HG03135 (cell line): ENCODE data around the gene IFNGR1.

ENCODE experiments used
- ATAC-seq: cut with Tn5 transposase; IDR thresholded peaks from one replicate; pipeline ENCODE4 v1.9.1; 2021; ENCODE audit warnings: mild to moderate bottlenecking, moderate library complexity; ENCODE audit not compliant: unreplicated experiment

Gene IFNGR1

DNA sequence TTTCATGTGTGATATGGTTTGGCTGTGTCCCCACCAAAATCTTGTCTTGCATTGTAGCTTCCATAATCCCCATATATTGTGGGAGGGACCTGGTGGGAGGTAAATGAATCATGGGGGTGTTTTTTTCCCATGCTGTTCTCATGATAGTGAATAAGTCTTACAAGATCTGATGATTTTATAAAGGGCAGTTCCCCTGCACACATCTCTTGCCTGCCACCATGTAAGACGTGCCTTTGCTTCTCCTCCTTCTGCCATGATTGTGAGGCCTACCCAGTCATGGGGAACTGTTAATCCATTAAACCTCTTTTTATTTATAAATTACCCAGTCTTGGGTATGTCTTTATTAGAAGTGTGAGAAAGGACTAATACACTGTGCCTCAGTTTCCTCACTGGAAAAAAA, 41.6 kb downstream of the IFNGR1 start:
- ATAC-seq, result no peak

DNA sequence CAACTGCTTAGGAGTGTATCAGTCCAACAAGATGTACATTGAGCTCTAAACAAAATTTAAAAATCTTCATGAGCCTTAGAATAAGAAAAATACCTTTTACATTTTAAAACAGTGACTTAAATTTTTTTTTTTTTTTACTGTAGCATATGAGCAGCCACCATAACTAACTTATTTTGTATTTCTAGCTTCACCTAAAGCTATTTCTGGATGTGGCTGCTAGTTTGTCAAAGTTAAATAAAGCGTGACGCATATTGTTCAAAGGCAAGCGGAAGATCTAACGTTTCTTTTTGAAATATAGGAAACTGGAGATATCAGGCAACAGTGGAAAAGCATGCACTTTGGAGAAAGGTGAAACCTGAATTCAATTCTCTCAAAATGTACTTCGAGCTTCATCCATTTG, 42.5 kb downstream of the IFNGR1 start:
- no peak for ATAC-seq

DNA sequence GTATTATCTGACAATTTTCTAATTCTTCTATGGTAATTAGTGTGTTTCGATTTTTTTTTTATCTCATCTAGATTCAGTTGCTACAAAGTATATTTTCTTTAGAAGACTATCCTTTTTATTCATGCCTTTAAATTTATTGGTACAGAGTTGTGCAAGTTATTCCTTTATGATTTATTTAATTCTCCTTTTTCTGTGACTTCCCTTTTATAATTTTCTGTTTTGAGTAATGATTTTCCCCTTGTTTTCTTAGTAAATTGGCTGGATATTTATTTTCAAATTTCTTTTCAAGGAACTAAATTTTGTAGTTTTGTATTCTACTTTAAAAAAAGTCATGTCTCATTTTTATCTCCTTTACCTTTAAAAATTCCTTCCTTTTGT, 43.3 kb downstream of the IFNGR1 start:
- no peak for ATAC-seq

DNA sequence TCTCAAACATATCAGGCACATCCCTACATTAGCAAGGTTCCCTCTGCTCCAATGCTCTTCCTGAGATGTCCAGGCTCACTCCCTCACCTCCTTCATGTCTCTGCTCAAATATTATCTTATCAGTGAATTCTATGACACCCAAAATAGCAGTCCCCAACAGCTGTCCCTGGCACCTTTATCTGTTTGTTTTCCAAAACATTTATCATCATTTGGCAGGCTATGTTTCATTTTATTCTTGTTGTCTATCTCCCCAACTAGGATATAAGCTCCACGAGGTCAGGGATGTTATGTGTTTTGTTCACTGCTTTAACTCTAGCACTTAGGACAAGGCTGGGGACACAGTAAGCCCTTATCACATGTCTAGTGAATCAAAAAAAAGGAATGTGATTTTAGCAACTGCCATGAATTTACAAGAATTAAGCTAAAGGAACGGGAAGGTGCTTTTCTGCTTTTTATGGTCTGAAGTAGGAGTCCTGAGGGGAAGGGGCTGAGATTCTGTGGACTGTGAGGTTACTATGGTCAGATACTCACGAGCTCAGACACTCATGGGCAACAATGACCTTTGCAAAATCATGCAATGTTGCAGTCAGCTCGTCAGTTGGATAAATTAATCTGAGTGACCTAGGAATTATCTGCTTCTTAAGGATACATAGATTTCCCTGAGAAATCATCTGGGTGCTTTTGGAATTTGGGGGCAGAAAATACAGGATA, 43.9 kb downstream of the IFNGR1 start:
- ATAC-seq, result no peak

DNA sequence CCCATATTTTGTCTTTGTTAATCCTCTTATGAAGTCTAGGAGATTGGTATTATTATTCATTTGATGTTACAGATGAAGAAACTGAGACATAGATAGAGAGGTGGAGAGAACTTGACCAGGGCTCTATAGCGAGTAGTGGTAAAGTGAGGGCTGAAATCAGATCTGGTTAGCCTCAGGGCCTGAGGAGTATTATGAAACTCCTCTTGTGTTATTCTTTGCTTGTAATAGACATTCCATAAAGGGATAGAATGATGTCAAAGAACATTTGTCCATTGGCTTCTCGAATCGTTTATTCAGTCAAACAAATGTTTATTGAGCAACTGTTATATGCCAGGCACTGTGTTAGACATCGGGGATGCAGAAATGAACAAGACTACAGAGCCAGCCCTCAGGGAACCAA, 45.7 kb downstream of the IFNGR1 start, which contains the start of gene IL22RA2:
TSS of gene IL22RA2 (minus strand) at position 144 of the 400 bp plus-strand sequence. CDS start 11,895 bp downstream, outside the sequence.
- ATAC-seq, result no peak

DNA sequence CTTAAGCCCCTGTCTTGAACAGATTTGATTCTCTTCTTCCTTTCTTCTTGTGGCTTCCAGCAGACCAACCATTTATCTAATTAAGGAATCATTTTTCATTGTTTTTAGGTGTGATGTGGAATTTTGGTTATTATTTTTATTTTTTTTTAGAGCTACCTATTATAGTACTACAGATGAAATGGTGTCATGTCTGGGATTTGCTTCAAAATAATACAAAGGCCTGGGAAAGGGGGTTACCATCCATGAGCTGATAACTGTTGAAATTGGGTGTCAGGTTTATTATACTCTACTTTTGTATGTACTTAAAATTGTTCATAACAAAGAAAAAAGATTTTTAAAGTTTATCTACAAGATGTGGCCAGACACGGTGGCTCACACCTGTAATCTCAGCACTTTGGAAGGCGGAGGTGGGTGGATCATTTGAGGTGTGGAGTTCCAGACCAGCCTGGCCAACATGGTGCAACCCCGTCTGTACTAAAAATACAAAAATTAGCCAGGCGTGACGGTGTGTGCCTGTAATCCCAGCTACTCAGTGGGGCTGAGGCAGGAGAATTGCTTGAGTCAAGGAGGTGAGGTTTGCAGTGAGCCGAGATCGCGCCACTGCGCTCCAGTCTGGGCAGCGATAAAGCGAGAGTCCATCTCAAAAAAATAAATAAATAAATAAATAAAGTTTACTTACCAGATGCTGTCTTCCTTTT, 46.3 kb downstream of the IFNGR1 start:
- no peak for ATAC-seq

DNA sequence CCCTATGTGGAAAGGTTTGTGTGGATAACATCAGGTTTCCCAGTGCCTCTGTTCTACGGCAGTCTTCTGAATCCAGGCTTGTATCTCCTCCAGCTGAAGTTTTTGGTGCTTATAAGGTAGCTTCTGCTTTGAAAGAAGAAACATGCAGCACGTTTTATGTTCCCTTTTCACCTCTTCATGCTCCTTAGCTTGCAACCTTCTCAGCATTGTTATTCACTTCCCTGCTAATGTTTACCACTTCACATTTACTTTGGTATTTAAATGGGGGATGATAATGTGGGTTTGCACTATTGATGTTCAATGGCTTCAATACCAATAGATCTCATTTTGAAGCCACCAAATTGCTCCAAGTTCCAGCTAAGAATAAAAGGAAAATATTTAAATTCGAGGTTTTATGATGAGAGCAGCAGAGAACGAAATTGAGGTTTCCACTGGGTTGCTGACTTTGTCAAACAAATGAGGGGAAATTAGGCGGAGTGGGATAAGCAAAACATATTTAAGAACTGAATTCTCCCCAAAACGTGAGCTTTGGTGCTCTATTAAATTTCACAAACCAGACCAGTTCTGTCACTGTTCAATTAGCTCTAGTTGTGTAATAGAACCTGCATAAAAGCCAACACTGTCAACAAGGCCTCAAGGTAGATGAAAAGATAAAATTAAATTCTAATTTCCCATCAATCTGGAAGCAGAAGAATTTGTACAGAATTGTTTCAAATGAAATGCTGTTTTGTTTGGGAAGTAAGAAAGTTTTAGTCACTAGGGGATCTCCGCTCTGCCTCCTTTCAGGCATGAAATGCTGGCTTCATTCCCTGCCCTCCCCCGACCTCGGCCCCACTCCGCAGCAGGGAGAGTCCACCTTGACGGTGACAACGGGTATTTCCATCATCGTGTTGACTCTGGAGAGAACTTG, 47.1 kb downstream of the IFNGR1 start:
- ATAC-seq, result no peak

DNA sequence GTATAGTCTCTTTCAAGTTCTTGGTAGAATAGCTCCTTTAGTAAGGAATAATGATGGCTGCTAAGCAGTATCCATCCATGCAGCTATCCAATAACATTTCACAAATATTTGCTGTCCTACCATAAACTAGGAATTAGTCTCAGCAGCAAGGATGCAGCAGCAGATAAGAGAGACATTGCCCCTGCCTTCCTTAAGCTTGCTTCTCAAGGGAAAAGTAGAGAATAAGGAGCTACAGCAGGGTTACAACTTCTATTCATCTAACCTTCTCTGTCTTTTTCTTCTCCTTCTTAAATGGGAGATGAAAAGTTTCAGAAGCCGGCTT, 48.2 kb downstream of the IFNGR1 start:
- ATAC-seq, result no peak

DNA sequence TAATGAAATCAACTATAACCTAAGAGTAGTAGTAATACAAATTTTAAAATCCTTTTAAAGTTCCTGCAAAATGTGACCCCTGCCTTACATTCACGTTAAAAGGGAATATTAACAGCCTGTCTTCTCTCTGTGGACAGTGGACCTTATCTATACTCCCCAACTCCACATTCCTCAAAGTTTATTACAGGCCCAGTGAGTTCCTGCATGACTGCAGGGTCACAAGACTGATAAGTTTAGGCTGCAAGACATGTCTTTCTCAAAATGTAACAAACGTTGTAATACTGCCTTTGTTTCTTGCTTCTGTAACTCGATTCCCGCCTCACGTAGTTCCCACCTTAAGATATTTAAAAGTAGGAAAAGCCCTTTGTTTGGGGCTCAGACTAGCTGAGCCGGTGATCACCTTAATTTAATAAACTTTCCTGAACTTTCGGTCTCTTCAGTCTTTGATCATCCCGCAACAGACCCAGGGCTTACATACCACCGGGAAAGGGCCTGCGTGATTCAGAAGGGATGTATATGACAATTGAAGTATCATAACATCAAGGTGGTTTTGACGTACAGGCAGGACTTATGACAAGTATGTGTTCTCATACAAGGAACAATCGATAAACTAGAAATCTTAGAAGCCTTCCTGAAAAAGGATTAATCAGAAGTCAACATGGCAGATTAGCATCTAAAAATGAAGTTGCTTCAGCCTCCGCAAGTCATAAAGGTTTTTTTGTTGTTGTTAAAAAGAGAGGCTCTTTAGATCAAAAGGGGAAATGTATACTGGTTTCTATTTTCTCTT, 48.7 kb downstream of the IFNGR1 start:
- no peak for ATAC-seq

DNA sequence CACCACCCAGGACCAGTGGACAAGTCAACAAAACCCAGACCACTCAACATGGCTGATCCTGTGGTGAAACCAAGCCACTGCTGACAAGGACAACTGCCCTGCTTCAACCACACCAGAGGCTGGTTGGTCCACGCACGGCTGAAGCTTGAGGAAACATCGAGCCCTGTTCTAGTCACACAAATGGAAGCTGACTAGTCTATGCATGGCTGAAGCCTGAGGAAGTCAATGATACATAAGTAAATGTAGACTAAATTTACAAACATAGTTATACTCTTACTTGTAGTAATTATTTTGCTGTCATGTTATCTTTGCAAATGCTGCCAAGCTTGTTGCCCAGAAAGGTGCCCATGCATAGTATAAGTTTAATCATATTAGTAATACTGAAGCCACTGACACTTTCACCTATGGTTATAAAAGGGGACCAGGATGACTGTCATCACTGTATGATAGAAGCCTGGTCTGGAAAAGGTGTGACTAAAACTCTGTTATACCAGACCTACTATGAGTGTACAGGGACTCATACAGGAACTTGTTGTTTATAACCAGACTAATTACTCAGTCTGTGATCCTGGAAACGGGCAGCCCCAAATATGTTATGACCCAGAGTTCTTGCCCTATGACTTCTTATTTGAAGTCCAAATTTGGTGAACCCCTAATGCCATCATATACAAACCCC, 51.3 kb downstream of the IFNGR1 start:
- no peak for ATAC-seq

DNA sequence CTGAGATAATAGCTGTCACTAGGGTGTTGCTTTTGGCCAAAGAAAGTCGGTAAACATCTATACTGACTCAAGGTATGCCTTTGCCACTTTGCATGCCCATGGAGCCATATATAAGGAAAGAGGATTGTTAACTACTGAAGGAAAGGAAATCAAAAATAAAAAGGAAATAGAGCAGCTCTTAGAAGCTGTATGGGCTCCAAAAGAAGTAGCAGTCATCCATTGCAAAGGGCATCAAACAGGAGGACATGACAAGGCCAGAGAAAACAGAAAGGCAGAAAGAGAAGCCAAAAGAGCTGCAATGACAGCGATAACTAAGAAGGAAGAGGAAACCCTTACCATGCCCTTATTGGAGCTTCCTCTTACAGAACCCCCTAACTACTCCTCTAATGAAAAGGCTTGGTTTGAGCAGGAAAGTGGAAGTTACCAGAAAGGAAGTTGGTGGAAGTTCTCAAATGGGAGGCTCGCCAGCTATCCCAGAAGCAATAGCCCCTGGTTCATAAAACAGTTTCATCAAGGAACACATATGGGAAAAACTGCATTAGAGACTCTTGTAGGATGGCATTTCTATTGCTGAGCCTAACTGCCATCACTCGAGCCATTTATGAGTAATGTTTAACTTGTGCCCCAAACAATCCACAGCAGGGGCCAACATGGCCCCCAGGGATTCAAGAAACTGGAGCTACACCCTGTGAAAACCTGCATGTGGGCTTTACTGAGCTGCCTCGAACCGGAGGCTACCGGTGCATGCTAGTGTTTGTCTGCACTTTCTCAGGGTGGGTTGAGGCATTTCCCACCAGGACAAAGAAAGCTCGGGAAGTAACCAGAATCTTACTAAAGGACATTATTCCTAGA, 52.7 kb downstream of the IFNGR1 start:
- ATAC-seq, result no peak

DNA sequence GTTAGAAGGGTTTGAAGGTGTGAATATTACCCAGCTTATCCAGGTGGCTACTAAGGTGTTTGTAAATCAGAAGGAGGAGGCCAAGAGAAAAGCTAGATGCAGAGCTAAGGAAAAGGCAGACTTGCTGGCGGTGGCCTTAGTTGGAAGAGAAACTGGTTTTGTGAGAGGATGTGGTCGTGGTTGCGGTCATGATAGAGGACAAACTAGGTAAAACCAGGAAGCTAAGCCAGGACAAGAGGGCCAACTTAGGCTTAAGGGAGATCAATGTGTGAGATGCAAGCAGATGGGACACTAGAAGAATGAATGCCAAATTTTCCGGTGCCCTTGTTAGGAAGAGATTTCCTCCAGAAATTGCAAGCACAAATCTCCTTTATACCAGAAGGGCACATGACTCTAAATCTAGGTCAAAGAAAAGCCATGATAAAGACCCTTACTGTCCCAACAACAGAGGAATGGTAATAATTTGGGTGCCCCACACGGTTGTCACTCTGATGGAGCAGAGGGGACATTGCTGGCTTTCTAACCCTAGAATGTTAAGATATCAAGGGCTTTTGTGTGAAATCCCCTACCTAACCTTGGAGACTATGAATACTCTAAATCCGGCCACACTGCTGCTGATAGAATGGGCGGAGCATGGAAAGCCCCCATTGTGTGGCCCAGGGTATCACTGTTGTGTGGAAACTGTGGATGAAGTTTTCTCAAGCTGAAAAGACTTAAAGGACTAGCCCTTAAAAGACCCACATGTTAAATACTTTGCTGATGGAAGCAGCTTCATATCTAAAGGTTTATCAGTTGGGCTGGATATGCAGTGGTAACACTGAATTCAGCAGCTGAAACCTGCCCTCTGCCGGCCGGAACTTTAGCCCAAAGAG, 53.6 kb downstream of the IFNGR1 start:
- peak; percentile 54 for ATAC-seq

DNA sequence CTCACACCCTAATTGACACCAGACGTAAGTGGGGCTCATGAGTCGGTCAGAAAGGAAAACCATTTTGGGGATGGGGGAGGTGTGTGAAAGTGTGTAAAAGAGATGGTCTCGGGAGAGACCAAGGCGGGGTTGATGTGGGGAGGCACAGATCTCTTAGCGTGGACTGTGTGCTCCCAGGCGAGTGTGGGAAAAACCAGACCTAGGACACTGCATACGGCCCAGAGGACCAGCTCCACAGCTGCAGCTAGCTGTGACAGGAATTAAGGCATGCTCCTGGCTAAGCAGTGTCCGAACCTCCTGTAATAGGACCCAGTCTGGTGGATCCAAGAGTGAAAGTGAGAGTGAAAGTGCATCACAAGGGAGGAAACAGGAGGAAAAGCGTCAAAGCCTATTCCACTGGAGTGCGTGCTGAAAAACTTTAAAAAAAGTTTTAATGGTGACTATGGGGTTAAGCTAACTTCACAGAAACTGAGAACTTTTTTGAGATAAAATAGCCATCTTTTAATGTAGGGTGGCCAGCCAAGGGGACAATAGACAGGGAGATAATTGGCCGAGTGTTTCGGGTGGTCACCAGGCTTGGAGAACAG, 55.4 kb downstream of the IFNGR1 start:
- no peak for ATAC-seq

DNA sequence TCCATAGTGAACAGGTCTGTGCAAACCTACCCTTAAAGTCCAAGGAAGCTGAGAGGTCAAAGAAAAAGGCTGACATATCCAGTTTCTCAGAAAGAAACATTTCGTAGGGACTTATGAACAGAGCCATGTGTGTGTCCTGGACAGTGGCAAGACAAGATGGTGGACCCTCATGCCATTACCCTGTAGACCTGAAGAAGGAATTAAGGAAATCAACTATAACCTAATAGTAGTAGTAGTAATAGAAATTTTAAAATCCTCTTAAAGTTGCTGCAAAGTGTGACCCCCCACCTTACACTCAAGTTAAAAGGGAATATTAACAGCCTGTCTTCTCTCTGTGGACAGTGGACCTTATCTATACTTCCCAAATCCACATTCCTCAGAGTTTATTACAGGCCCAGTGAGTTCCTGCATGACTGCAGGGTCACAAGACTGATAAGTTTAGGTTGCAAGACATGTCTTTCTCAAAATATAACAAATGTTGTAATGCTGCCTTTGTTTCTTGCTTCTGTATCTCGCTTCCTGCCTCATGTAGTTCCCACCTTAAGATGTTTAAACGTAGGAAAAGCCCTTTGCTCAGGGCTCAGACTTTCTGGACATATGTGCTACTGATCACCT, 56.4 kb downstream of the IFNGR1 start:
- ATAC-seq, result no peak

DNA sequence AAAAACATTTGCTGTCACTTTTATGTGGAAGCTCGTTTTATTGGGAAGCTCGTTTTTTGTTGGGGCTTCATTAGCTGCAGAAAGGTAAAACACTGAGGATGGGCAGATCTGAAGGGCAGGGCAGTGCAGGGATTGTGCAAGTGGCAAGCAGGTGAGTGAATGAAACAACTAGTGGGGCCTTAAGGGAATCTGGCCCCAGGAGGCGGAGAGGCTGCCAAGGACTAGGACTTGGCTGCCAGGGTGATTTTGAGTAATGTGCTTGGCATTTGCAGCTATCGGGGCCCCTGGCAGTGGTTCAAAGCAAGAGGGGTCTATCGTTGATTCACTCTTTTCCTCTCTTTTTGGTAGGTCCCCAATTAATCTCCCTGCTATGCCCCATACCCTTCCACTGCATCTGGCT, 57.2 kb downstream of the IFNGR1 start:
- ATAC-seq, result no peak

DNA sequence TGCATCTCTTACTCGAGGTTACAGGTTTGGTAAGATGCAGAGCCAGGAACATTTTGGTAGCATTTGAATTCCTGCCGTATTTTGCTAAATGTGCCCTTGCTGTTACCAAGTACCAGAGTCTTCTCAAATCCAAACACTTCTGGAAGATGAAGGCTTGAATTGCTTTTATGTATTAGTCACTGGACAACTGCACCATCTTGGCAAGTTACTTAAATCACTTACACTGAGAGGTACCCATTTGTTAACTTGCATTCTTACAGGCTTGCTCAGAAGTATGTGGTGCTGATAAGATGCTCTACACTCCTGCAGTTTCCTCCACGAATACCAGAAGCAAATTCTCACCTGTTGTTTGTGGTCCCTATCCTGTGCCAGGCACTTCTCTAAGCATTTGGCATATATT, 58.4 kb downstream of the IFNGR1 start:
- no peak for ATAC-seq

DNA sequence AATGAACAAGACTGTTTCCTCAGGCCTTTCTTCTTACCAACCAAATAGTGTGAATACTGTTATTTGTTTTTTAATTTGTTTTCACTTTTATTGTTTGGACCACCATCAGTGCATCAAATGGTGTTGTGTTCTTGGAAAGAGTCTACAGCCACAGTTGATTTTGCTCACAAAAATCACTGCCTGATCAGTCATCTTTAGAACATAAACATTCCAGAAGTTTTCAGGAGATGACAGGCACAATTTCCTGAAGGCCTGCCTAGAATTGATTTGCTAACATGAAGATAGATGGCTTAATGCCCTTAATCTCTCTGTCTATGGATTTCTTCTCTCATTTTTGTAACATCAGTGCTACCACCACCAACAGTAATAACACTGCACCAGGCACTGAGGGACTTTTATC, 59.3 kb downstream of the IFNGR1 start:
- ATAC-seq, result no peak

DNA sequence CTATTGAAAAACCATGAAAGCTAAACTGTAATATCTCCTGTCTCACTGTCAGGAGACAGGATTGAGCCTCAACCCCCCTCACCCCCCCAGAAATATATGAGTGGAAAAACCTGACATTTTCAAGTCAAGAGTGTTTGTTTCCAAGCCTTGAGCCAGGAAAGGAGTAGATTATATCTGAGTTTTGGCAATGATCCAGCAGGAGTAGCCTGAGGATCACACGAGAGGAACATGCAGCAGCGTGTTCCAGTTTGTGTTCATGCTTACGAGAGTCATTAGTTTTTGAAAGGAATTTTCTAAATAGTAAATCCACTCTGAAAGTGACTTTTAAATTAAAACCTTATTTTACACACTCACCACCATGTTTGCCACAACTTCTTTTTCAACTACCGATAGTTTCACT, 61.6 kb downstream of the IFNGR1 start:
- no peak for ATAC-seq
